HepG2 (cell line): ENCODE measurements around the gene APOM. TPM values are rescaled to one million over a fixed set of nuclear protein-coding genes. Genes with fewer than 3 reads are reported as not detected.

Source experiments
- AKAP8 ChIP-seq: sonication (generic); formaldehyde crosslinking; IDR thresholded peaks from 2 replicates; pipeline ENCODE4 v1.5.1; 2020; ENCODE audit warnings: mild to moderate bottlenecking, missing genetic modification reagents
- DR1 ChIP-seq: sonication (generic); formaldehyde crosslinking; IDR thresholded peaks from 2 replicates; pipeline ENCODE4 v1.8.0; 2021; ENCODE audit warnings: mild to moderate bottlenecking, missing genetic modification reagents, inconsistent platforms
- GTF3A ChIP-seq: sonication (generic); formaldehyde crosslinking; conservative IDR thresholded peaks from 2 replicates; pipeline ENCODE4 v1.4.0; 2020; ENCODE audit warnings: mild to moderate bottlenecking, missing genetic modification reagents
- HMGXB4 ChIP-seq, 2 experiments: sonication (generic) in 1 of 2; formaldehyde crosslinking in 1 of 2; IDR thresholded peaks; 2 replicates each; pipeline versions ENCODE4 v1.4.0 to v1.6.1; 2018 to 2020; ENCODE audit warnings: missing genetic modification reagents in 2 of 2, borderline replicate concordance in 1 of 2, low read depth in 1 of 2, mild to moderate bottlenecking in 1 of 2, missing biosample characterization in 1 of 2
- KAT2B ChIP-seq: fragments of 150-350 bp; IDR thresholded peaks from 2 replicates; pipeline ENCODE4 v1.6.1; 2014; ENCODE audit warnings: low read depth, low read length, borderline replicate concordance
- KDM3A ChIP-seq: IDR thresholded peaks from 2 replicates; pipeline ENCODE4 v1.6.1; 2018; ENCODE audit warnings: low read depth, missing compliant biosample characterization
- KDM4B ChIP-seq: sonication (generic); formaldehyde crosslinking; IDR thresholded peaks from 2 replicates; pipeline ENCODE4 v1.4.0; 2020; ENCODE audit warnings: missing genetic modification reagents
- LRRFIP1 ChIP-seq: sonication (generic); formaldehyde crosslinking; conservative IDR thresholded peaks from 2 replicates; pipeline ENCODE4 v1.4.0; 2020; ENCODE audit warnings: missing genetic modification reagents
- NR2C2 ChIP-seq: sonication (generic); formaldehyde crosslinking; IDR thresholded peaks from 2 replicates; pipeline ENCODE4 v1.4.0; 2020; ENCODE audit warnings: missing genetic modification reagents, mild to moderate bottlenecking, moderate library complexity, borderline replicate concordance
- POLR2AphosphoS5 ChIP-seq: IDR thresholded peaks from 2 replicates; pipeline ENCODE4 v1.6.1; 2012; ENCODE audit warnings: low read depth, low read length
- SIX4 ChIP-seq: sonication (generic); formaldehyde crosslinking; IDR thresholded peaks from 2 replicates; pipeline ENCODE4 v1.4.0; 2020; ENCODE audit warnings: missing genetic modification reagents
- SOX6 ChIP-seq, 2 experiments: fragments of 450-650 bp in 1 of 2; sonication (generic) in 1 of 2; formaldehyde crosslinking in 1 of 2; IDR thresholded peaks; 2 replicates each; pipeline versions ENCODE4 v1.4.0 to v1.6.1; 2017 to 2020; ENCODE audit warnings: antibody characterized with exemption in 1 of 2, mild to moderate bottlenecking in 1 of 2, missing genetic modification reagents in 1 of 2
- TEAD2 ChIP-seq: sonication (generic); formaldehyde crosslinking; IDR thresholded peaks from 2 replicates; pipeline ENCODE4 v1.9.0; 2021; ENCODE audit warnings: missing genetic modification reagents
- ZBTB42 ChIP-seq: sonication (generic); formaldehyde crosslinking; IDR thresholded peaks from 2 replicates; pipeline ENCODE4 v1.5.0; 2020; ENCODE audit warnings: mild to moderate bottlenecking, missing genetic modification reagents
- ZNF274 ChIP-seq: sonication (generic); formaldehyde crosslinking; IDR thresholded peaks from 2 replicates; pipeline ENCODE4 v1.5.1; 2020; ENCODE audit warnings: mild to moderate bottlenecking, missing genetic modification reagents
- ZNF329 ChIP-seq: sonication (generic); formaldehyde crosslinking; IDR thresholded peaks from 2 replicates; pipeline ENCODE4 v1.9.0; 2021; ENCODE audit warnings: low read depth, mild to moderate bottlenecking, missing genetic modification reagents
- ZNF432 ChIP-seq: sonication (generic); formaldehyde crosslinking; IDR thresholded peaks from 2 replicates; pipeline ENCODE4 v1.5.0; 2020; ENCODE audit warnings: missing genetic modification reagents, mild to moderate bottlenecking, borderline replicate concordance
- ZNF468 ChIP-seq: sonication (generic); formaldehyde crosslinking; IDR thresholded peaks from 2 replicates; pipeline ENCODE4 v1.8.0; 2022; ENCODE audit warnings: mild to moderate bottlenecking, moderate library complexity, missing genetic modification reagents
- ZNF501 ChIP-seq: sonication (generic); formaldehyde crosslinking; IDR thresholded peaks from 2 replicates; pipeline ENCODE4 v1.5.1; 2020; ENCODE audit warnings: mild to moderate bottlenecking, moderate library complexity, missing genetic modification reagents
- ZNF7 ChIP-seq: IDR thresholded peaks from 2 replicates; pipeline ENCODE4 v1.6.1; 2016; ENCODE audit warnings: missing biosample characterization, missing genetic modification reagents
- ZNF709 ChIP-seq: sonication (generic); formaldehyde crosslinking; IDR thresholded peaks from 2 replicates; pipeline ENCODE4 v1.5.0; 2020; ENCODE audit warnings: mild to moderate bottlenecking, missing genetic modification reagents
- ZNF761 ChIP-seq: sonication (generic); formaldehyde crosslinking; conservative IDR thresholded peaks from 2 replicates; pipeline ENCODE4 v1.4.0; 2020; ENCODE audit warnings: mild to moderate bottlenecking, missing genetic modification reagents
- ZSCAN9 ChIP-seq: IDR thresholded peaks from 2 replicates; pipeline ENCODE4 v1.6.1; 2016; ENCODE audit warnings: borderline replicate concordance
- polyA plus RNA-seq, 8 experiments: library from polyadenylated mRNA; depleted of rRNA in 3 of 8; stranded (reverse) in 7 of 8; unstranded in 1 of 8; fragments of >200 nt; fragmentation: Illumina TruSeq in 4 of 8; extraction: Trizol in 4 of 8; gene quantifications; 2 replicates each; pipeline versions ENCODE4 v1.2.1 to v1.2.3, GENCODE V29; 2011 to 2016; ENCODE audit warnings: low read depth in 4 of 8, missing spikeins in 1 of 8, mixed read lengths in 1 of 8; ENCODE audit not compliant: insufficient read depth in 1 of 8
- total RNA-seq, 5 experiments: library from RNA; depleted of rRNA; stranded (reverse); fragments of >200 nt; fragmentation: Illumina TruSeq; extraction: Trizol; gene quantifications; 2 replicates each; pipeline ENCODE4 v1.2.3, GENCODE V29; 2016; ENCODE audit warnings: low read depth in 1 of 5
- TF ChIP-seq, protein P1 (sequence below): sonication (generic); formaldehyde crosslinking; IDR thresholded peaks from 2 replicates; pipeline ENCODE4 v1.5.0; 2020; ENCODE audit warnings: missing genetic modification reagents

Gene APOM
- total and polyA plus RNA-seq, 2 of the 13 experiments (the other 11 are each of a cell fraction or from before 2014, with no cell fraction given), result 98.2 to 1,140 TPM

- TF ChIP-seq ZNF761 (CRISPR knock-in tag) (peak; percentile 32; the same call in 1 of the 2 replicates), AKAP8 (CRISPR knock-in tag) (no peak), ZSCAN9 (CRISPR knock-in tag) (0 out of 2 replicates have a peak, but pooled peaks have one; percentile 35), SOX6 (IDR thresholded peaks at IDR 0.05) (no peak), SOX6 (CRISPR knock-in tag; IDR thresholded peaks at IDR 0.05) (no peak), KDM4B (CRISPR knock-in tag) (peak; percentile 55; the same call in 1 of the 2 replicates), ZNF468 (CRISPR knock-in tag) (no peak), NR2C2 (CRISPR knock-in tag) (no peak), POLR2AphosphoS5 (peak; percentile 56; the same call in 1 of the 2 replicates), KDM3A (CRISPR knock-in tag) (peak; percentile 29; the same call in 1 of the 2 replicates), TEAD2 (CRISPR knock-in tag) (no peak), ZNF7 (CRISPR knock-in tag) (no peak), SIX4 (no peak), ZBTB42 (CRISPR knock-in tag) (no peak), ZNF501 (no peak; the same call in 1 of the 2 replicates), ZNF274 (CRISPR knock-in tag) (peak; percentile 80), DR1 (CRISPR knock-in tag) (peak; percentile 69; the same call in 1 of the 2 replicates), LRRFIP1 (no peak), HMGXB4 (CRISPR knock-in tag; IDR thresholded peaks at IDR 0.05; ENCODE audit: borderline replicate concordance in 1 of 2, low read depth in 1 of 2) (peak; percentile 44 to 59; a peak in 3 of 4 replicates), ZNF329 (CRISPR knock-in tag) (peak; percentile 19; the same call in 1 of the 2 replicates), ZNF432 (CRISPR knock-in tag) (0 out of 2 replicates have a peak, but pooled peaks have one; percentile 47), GTF3A (CRISPR knock-in tag) (no peak), ZNF709 (CRISPR knock-in tag) (no peak; the same call in 1 of the 2 replicates), KAT2B (no peak)
- TF ChIP-seq, protein P1, sequence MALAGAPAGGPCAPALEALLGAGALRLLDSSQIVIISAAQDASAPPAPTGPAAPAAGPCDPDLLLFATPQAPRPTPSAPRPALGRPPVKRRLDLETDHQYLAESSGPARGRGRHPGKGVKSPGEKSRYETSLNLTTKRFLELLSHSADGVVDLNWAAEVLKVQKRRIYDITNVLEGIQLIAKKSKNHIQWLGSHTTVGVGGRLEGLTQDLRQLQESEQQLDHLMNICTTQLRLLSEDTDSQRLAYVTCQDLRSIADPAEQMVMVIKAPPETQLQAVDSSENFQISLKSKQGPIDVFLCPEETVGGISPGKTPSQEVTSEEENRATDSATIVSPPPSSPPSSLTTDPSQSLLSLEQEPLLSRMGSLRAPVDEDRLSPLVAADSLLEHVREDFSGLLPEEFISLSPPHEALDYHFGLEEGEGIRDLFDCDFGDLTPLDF (CRISPR knock-in tag), result peak; percentile 35
These were observed 34.9 kb upstream of the APOM start, which contains the start of gene PRRC2A (continued) for GRCh38 chr6:31620586-31621319.
